ENCODE measurements around the gene RAD23B. TPM values are rescaled to one million over a fixed set of nuclear protein-coding genes. Genes with fewer than 3 reads are reported as not detected.

The RAD23B gene
- 98.2 to 131 TPM (median 122 TPM) in 5 replicates for total RNA-seq (2022; extraction: Qiagen RNA extraction; ENCODE audit: low read depth)

DNA sequence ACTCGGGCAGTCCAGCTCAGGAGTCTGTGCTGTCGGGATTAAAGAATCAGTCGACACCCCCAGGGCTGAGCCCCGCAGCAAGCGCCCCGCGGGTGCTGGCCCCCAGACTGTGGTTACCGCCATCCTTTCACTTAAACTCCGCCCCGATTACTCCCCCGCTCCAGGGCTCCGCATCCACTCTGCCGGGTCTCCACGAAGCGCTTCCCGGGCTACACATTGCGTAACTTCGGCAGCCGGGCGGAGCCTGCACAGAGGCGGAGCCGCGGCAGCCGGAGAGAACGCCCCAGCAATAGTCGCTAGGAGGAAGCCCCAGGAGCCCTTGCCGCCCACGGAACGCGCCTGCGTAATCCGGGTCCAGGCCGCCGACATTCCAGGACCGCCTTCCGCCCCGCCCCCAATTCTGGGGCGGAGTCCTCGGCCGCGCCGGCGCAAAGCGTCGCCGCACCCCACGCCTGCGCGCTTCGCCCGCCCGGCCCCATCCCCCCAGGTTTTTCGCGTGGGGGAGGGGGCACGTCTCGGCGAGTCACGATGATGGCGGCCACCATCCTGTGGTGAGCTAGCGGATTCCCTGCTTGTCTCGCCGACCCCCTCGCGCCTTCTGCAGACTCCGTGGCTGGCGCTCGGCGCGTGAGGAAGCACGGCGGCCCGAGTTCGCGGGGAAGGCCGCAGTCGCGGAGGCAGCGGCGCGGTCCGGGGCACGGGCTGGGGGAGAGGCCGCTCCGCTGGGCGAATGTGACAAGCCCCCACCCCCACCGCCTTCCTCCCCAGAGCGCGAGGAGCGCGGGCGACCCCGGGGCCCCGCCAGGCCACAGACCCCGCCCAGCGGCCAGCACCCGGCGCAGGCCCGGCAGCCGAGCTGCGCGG lies at the start of gene RAD23B:
TSS of gene RAD23B (plus strand) at position 521 of the 864 bp plus-strand sequence. CDS start 351 bp downstream, outside the sequence.

Other genes starting within 250 kb of the RAD23B start
- gene KLF4, start 206.5 kb downstream of the RAD23B start, total RNA-seq (2022; extraction: Qiagen RNA extraction; ENCODE audit: low read depth), result 11.6 to 17.8 TPM (median 13.9 TPM) in 5 replicates